ENCODE results near the gene OMG.
"Not testable (repeated sequence)": the region's sequence is repeated elsewhere in the genome, so short reads cannot be mapped to it uniquely, and the experiment has no call there.

Gene OMG, protein sequence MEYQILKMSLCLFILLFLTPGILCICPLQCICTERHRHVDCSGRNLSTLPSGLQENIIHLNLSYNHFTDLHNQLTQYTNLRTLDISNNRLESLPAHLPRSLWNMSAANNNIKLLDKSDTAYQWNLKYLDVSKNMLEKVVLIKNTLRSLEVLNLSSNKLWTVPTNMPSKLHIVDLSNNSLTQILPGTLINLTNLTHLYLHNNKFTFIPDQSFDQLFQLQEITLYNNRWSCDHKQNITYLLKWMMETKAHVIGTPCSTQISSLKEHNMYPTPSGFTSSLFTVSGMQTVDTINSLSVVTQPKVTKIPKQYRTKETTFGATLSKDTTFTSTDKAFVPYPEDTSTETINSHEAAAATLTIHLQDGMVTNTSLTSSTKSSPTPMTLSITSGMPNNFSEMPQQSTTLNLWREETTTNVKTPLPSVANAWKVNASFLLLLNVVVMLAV

DNA sequence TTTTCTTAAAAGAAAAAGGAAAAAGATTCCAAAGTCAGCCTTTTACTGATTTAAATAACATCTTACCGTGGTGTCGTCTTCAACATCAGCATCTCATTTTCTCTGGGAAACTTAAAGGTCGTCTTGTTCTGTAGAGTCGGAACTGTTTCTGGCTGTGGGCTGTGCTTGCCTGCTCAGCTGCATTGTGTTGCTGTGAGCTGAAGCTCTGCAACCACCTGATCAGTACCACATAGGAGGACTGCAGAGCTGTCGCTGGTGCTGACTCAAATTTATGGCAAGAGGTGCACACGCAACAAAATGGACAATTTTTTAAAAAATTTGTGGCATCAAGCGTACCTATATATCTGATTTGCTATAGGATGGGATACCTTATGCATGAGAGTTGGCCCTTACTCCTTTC lies at the start of gene OMG:
TSS of gene OMG (minus strand) at position 150 of the 400 bp plus-strand sequence. CDS start 908 bp downstream, outside the sequence.
- H3K9me3 ChIP-seq (ENCODE audit: low read length) = no peaks in the 10 kb centered on the region
- no peaks in the 10 kb centered on the region for H3K27me3 ChIP-seq (ENCODE audit: control insufficient read depth in 1 of 2, insufficient read depth in 2 of 2, low read length in 2 of 2)
- H3K4me3 ChIP-seq (ENCODE audit: low read depth in 1 of 2, low read length in 2 of 2) = no peak within 1 kb of the TSS
- H3K27ac ChIP-seq (ENCODE audit: low read depth, low read length) = no peak within 1 kb of the TSS
- no peaks in the 10 kb centered on the region for H3K4me1 ChIP-seq (ENCODE audit: insufficient read depth, low read length)
- no peaks in the 10 kb centered on the region for H3K36me3 ChIP-seq (ENCODE audit: insufficient read depth, low read length)
- H3K9ac ChIP-seq (ENCODE audit: low read length) = no peak within 1 kb of the TSS

DNA sequence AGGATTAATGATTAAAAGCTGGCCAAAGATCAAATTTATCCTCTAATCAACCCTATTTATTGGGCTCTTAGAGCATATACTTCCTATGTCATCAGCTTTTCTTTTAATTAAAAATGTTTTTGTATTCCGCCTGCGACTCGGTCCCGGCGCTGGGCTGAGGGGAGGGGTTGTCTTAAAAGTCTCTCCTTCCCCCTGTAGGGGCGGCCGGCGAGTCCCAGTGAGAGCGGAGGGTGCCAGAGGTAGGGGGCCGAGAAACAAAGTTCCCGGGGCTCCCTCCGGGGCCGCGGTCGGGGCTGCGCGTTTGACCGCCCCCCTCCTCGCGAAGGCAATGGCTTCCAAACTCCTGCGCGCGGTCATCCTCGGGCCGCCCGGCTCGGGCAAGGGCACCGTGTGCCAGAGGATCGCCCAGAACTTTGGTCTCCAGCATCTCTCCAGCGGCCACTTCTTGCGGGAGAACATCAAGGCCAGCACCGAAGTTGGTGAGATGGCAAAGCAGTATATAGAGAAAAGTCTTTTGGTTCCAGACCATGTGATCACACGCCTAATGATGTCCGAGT lies 48.2 kb upstream of the OMG start:
- H3K4me1 ChIP-seq (ENCODE audit: insufficient read depth, low read length); H3K27ac ChIP-seq (ENCODE audit: low read depth, low read length); H3K9ac ChIP-seq (ENCODE audit: low read length); H3K4me3 ChIP-seq (ENCODE audit: low read depth in 1 of 2, low read length in 2 of 2); H3K27me3 ChIP-seq (ENCODE audit: control insufficient read depth in 1 of 2, insufficient read depth in 2 of 2, low read length in 2 of 2); H3K9me3 ChIP-seq (ENCODE audit: low read length): not testable (repeated sequence)
- peaks cover 20% of the 10 kb centered on the region for H3K36me3 ChIP-seq (ENCODE audit: insufficient read depth, low read length)

DNA sequence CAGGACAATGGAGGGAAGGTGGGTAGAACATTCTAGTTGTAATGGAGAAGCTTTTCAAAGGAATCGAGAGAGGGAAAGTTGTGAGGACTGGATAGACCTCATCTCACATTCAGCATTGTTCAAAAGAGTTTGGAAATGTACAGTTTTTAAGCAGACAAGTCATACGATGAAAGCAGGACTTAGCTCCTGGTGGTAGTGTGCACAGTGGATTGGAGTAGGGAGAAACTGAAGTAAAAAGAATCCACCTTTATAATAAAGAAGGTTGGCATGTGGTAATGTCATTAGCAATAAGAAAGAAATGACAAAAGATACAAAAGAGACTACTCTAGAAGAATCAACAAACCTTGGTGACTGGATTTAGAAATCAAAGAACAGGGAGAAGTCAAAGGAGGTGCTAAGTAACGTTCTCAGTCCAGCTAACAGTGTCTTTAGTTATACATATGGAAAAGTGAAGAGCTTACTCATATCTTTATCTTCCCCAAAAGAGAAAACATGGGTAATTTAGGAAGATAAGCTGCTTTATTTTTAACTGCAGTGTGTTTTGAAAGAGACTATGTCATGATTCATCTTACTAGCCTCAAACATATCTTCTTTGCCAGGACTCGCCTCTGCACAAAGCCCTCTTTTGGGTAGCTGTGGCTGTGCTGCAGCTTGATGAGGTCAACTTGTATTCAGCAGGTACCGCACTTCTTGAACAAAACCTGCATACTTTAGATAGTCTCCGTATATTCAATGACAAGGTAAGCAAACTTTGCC lies 43.0 kb upstream of the OMG start:
- Histone ChIP-seq H3K9me3 (ENCODE audit: low read length) (no peaks in the 10 kb centered on the region), H3K4me3 (ENCODE audit: low read depth in 1 of 2, low read length in 2 of 2) (no peak overlapping the region), H3K36me3 (ENCODE audit: insufficient read depth, low read length) (peaks cover 21% of the 10 kb centered on the region), H3K4me1 (ENCODE audit: insufficient read depth, low read length) (no peaks in the 10 kb centered on the region), H3K9ac (ENCODE audit: low read length) (no peak overlapping the region), H3K27me3 (ENCODE audit: control insufficient read depth in 1 of 2, insufficient read depth in 2 of 2, low read length in 2 of 2) (no peaks in the 10 kb centered on the region), H3K27ac (ENCODE audit: low read depth, low read length) (no peak overlapping the region)

DNA sequence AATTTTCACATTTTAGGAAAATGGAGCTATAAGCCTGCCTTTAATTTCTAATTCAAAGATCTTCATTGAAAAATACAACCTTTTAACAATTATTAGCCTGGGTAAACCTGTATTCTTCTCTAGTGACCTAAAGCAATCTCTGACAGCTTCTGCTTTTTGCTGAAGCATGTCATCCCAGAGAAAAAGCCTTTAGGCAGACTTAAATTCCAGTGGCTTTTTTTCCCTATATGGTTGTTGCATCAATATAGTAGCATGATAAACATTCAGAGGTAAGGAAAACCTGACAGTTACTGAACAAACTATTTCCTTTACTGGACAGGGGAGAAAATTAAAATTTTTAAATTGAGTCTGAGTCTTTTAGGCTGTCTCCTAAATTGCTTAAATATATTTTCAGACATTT lies 32.2 kb upstream of the OMG start:
- H3K36me3 ChIP-seq (ENCODE audit: insufficient read depth, low read length) = peaks cover 17% of the 10 kb centered on the region
- H3K4me3 ChIP-seq (ENCODE audit: low read depth in 1 of 2, low read length in 2 of 2) = no peak overlapping the region
- no peak overlapping the region for H3K27ac ChIP-seq (ENCODE audit: low read depth, low read length)
- H3K4me1 ChIP-seq (ENCODE audit: insufficient read depth, low read length) = no peaks in the 10 kb centered on the region
- H3K27me3 ChIP-seq (ENCODE audit: control insufficient read depth in 1 of 2, insufficient read depth in 2 of 2, low read length in 2 of 2) = no peaks in the 10 kb centered on the region
- no peak overlapping the region for H3K9ac ChIP-seq (ENCODE audit: low read length)
- no peaks in the 10 kb centered on the region for H3K9me3 ChIP-seq (ENCODE audit: low read length)

DNA sequence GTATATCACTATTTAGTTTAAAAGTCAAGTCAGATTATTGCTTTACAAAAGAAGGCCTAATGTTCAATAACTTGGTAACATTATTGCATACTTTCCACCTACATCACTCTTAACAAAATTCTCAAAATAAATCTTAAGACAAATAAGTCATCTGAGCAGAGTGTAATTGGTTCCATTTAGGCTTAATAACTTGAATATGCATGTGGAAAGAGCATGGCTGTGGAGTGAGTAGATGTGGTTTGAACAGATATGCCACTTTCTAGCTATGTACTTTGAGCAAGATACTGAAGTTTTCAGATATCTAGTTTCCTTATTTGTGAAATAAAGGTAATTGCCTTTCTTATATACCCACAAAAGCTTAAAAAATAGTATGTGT lies 31.1 kb upstream of the OMG start:
- Histone ChIP-seq H3K4me1 (ENCODE audit: insufficient read depth, low read length) (no peaks in the 10 kb centered on the region), H3K27me3 (ENCODE audit: control insufficient read depth in 1 of 2, insufficient read depth in 2 of 2, low read length in 2 of 2) (no peaks in the 10 kb centered on the region), H3K9me3 (ENCODE audit: low read length) (no peaks in the 10 kb centered on the region), H3K27ac (ENCODE audit: low read depth, low read length) (no peak overlapping the region), H3K9ac (ENCODE audit: low read length) (no peak overlapping the region), H3K4me3 (ENCODE audit: low read depth in 1 of 2, low read length in 2 of 2) (no peak overlapping the region), H3K36me3 (ENCODE audit: insufficient read depth, low read length) (peaks cover 17% of the 10 kb centered on the region)

DNA sequence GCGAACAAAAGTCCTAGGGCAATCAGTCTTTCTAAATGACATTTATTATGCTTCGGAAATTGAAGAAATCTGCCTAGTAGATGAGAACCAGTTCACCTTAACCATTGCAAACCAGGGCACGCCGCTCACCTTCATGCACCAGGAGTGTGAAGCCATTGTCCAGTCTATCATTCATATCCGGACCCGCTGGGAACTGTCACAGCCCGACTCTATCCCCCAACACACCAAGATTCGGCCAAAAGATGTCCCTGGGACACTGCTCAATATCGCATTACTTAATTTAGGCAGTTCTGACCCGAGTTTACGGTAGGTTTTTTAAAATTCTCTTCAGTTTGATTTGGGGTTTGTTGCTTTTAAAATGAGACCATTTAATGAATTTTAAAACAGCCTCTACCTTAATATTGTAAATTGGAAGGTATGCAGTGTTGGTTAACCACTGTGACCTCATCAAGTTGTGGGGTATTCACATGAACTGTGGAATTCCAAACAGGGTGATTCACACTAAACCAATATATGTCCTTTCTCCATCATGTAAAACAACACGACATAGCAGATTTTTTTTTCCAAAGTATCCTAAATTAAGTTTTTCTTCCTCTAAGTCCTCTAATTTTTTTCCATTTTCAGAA lies 30.6 kb upstream of the OMG start:
- Histone ChIP-seq H3K27me3 (ENCODE audit: control insufficient read depth in 1 of 2, insufficient read depth in 2 of 2, low read length in 2 of 2) (no peaks in the 10 kb centered on the region), H3K9me3 (ENCODE audit: low read length) (no peaks in the 10 kb centered on the region), H3K9ac (ENCODE audit: low read length) (no peak overlapping the region), H3K4me1 (ENCODE audit: insufficient read depth, low read length) (no peaks in the 10 kb centered on the region), H3K27ac (ENCODE audit: low read depth, low read length) (no peak overlapping the region), H3K36me3 (ENCODE audit: insufficient read depth, low read length) (peaks cover 17% of the 10 kb centered on the region), H3K4me3 (ENCODE audit: low read depth in 1 of 2, low read length in 2 of 2) (no peak overlapping the region)

DNA sequence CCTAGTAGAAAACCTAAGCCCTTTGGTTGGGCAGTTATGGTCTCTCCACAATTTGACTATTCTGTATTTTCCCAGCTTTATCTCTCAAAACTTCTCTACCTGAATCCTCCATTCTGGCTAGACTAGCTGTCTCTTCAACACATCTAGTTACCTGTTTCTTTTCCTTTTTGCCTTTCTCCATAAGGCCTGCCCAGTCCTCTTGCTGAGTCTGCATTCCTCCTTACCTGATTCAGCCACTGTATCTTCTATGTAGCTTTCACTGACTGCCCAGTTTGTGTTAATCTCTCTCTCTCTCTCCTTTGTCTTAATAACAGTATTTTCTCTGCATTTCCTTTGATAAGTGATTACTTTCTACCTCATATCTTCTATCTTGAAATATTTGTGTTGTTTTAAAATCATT lies 26.5 kb upstream of the OMG start:
- H3K27ac ChIP-seq (ENCODE audit: low read depth, low read length) = no peak overlapping the region
- peaks cover 17% of the 10 kb centered on the region for H3K36me3 ChIP-seq (ENCODE audit: insufficient read depth, low read length)
- H3K9ac ChIP-seq (ENCODE audit: low read length) = no peak overlapping the region
- H3K9me3 ChIP-seq (ENCODE audit: low read length) = no peaks in the 10 kb centered on the region
- H3K27me3 ChIP-seq (ENCODE audit: control insufficient read depth in 1 of 2, insufficient read depth in 2 of 2, low read length in 2 of 2) = no peaks in the 10 kb centered on the region
- H3K4me3 ChIP-seq (ENCODE audit: low read depth in 1 of 2, low read length in 2 of 2) = no peak overlapping the region
- H3K4me1 ChIP-seq (ENCODE audit: insufficient read depth, low read length) = peaks cover 3% of the 10 kb centered on the region

DNA sequence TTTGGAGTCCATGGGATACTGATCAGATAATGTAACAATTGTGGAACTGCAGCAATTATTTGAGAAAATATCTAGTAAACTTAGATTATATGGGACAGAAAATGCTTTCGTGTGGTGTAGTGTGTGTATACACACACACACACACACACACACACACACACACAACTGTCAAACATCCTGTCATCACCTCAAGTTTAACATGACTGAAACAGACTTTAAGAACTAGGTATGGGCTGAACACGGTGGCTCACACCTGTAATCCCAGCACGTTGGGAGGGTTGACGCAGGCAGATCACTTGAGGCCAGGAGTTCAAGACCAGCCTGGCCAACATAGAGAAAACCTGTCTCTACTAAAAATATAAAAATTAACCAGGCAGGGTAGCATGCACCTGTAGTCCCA lies 24.9 kb upstream of the OMG start:
- no peaks in the 10 kb centered on the region for H3K27me3 ChIP-seq (ENCODE audit: control insufficient read depth in 1 of 2, insufficient read depth in 2 of 2, low read length in 2 of 2)
- no peak overlapping the region for H3K27ac ChIP-seq (ENCODE audit: low read depth, low read length)
- H3K9ac ChIP-seq (ENCODE audit: low read length) = no peak overlapping the region

DNA sequence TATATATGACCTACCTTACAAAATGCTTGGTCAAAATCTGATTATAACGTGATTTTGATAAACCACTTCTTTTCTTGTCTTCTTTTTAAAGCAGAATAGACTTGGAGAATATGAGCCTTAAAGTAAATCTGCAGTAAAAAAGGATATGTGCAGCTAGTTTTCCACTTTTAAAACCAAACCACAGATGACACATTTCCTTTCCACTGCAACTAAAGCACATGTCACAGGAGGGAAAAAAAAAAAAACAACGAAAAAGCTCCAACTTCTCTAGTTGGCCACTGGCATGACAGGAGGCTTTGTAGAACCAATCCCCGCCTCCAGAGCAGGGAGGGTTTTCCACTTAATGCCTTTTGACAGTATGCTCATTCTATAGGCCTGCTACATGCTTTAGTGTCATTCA lies 24.4 kb upstream of the OMG start, which contains the start of gene EVI2A:
TSS of gene EVI2A (minus strand) at position 142 of the 400 bp plus-strand sequence. CDS start 2,609 bp downstream, outside the sequence.
- Histone ChIP-seq H3K27me3 (ENCODE audit: control insufficient read depth in 1 of 2, insufficient read depth in 2 of 2, low read length in 2 of 2) (no peaks in the 10 kb centered on the region), H3K36me3 (ENCODE audit: insufficient read depth, low read length) (peaks cover 9% of the 10 kb centered on the region), H3K27ac (ENCODE audit: low read depth, low read length) (no peak within 1 kb of the TSS), H3K4me1 (ENCODE audit: insufficient read depth, low read length) (peaks cover 3% of the 10 kb centered on the region), H3K4me3 (ENCODE audit: low read depth in 1 of 2, low read length in 2 of 2) (no peak within 1 kb of the TSS), H3K9ac (ENCODE audit: low read length) (no peak within 1 kb of the TSS), H3K9me3 (ENCODE audit: low read length) (no peaks in the 10 kb centered on the region)

More for the DNA sequence above, 24.9 kb upstream of the OMG start:
- no peak overlapping the region for H3K4me3 ChIP-seq (ENCODE audit: low read depth in 1 of 2, low read length in 2 of 2)
- H3K9me3 ChIP-seq (ENCODE audit: low read length) = no peaks in the 10 kb centered on the region
- H3K4me1 ChIP-seq (ENCODE audit: insufficient read depth, low read length) = peaks cover 3% of the 10 kb centered on the region
- H3K36me3 ChIP-seq (ENCODE audit: insufficient read depth, low read length) = peaks cover 11% of the 10 kb centered on the region

DNA sequence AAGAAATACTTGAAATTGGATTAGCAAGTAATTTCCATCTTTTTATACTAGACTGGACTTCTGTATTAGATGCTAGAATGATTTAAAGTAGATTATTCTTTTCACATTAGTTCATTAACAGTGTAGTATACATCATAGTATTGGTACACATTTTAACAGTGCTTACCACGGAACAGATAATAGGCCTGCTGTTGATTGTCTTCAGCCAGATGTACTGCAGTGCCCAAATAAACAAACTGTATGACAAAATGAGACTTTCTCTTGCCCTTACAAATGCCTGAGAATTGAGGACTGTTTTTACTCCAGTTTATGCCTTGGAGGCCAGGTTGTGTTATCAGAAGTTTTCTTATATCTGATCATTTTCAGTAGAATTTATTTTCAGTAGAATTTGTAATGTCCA lies 23.8 kb upstream of the OMG start:
- H3K4me3 ChIP-seq (ENCODE audit: low read depth in 1 of 2, low read length in 2 of 2) = no peak overlapping the region
- peaks cover 2% of the 10 kb centered on the region for H3K36me3 ChIP-seq (ENCODE audit: insufficient read depth, low read length)
- H3K4me1 ChIP-seq (ENCODE audit: insufficient read depth, low read length) = peaks cover 3% of the 10 kb centered on the region
- H3K9me3 ChIP-seq (ENCODE audit: low read length) = no peaks in the 10 kb centered on the region
- H3K9ac ChIP-seq (ENCODE audit: low read length) = no peak overlapping the region
- H3K27me3 ChIP-seq (ENCODE audit: control insufficient read depth in 1 of 2, insufficient read depth in 2 of 2, low read length in 2 of 2) = no peaks in the 10 kb centered on the region
- H3K27ac ChIP-seq (ENCODE audit: low read depth, low read length) = no peak overlapping the region

DNA sequence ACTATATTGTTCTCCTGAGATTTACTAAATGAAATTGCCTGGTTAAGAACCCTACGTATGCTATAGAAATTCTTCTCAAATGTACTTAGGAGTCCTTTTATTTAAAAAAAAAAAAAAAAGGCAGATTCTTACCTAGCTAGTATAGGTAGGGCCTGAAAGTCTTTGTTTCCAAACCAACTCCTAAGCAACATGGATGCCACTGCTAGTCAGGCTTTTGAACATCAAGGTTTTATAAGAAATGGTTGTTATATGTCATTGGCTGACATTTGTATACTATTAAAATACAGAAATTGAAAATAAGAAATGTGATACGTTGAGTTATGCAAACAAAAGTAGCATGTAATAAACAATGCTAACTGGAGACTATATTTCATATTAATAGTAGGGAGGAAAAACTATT lies 23.2 kb upstream of the OMG start:
- Histone ChIP-seq H3K4me1 (ENCODE audit: insufficient read depth, low read length) (peaks cover 3% of the 10 kb centered on the region), H3K4me3 (ENCODE audit: low read depth in 1 of 2, low read length in 2 of 2) (no peak overlapping the region), H3K9me3 (ENCODE audit: low read length) (no peaks in the 10 kb centered on the region), H3K9ac (ENCODE audit: low read length) (no peak overlapping the region), H3K36me3 (ENCODE audit: insufficient read depth, low read length) (no peaks in the 10 kb centered on the region), H3K27me3 (ENCODE audit: control insufficient read depth in 1 of 2, insufficient read depth in 2 of 2, low read length in 2 of 2) (no peaks in the 10 kb centered on the region), H3K27ac (ENCODE audit: low read depth, low read length) (no peak overlapping the region)
